ENCODE data around the gene RABGGTB.

Gene RABGGTB

DNA sequence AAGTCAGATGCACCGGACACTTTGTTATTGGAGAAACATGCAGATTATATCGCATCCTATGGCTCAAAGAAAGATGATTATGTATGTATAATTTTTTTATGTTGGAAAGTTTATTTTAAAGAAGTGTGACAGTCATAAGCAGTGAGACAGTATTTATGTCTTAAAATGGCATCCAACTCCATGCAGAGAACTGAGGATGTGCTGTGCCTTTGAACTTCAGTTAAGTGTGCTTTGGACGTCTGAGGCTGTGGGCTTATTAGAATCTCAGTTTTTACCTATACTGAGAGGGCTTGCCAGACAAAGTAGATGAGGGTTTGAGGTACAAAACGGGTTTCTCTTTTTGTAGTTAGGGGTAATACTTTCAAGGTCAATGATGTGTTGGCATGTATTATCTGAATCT, 1.5 kb downstream of the RABGGTB start:
- no peak for DNase-seq (ENCODE audit: extremely low read depth, low read depth)
- H3K4me3 ChIP-seq (replicated peaks; ENCODE audit: low read depth, low read length) = peak overlapping the region; percentile 86
- no peak for TF ChIP-seq CTCF (IDR thresholded peaks at IDR 0.05; ENCODE audit: low read depth, low read length, missing control alignments)

DNA sequence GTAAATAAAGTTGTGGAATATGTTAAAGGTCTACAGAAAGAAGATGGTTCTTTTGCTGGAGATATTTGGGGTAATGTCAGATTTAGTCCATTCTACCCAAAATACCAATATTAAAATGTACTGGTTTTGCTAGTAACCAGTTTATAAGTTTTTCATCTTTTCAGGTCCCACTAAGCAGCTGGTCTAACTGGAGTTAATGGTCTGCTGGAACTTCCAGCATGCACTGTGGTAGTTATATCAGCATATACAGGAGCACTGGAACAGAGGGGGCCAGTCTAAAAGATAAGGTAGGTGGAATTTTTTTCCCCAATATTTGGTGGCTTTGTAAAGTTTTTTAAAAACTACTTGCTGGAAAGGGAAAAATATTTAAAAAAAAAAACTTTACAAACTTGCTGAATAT, 3.9 kb downstream of the RABGGTB start:
- no peak for TF ChIP-seq CTCF (IDR thresholded peaks at IDR 0.05; ENCODE audit: low read depth, low read length, missing control alignments)
- DNase-seq (ENCODE audit: extremely low read depth, low read depth) = no peak
- peak overlapping the region; percentile 86 for H3K4me3 ChIP-seq (replicated peaks; ENCODE audit: low read depth, low read length)

- peak overlapping the region; percentile 86 for H3K4me3 ChIP-seq (replicated peaks; ENCODE audit: low read depth, low read length)
- DNase-seq (ENCODE audit: extremely low read depth, low read depth) = no peak
- no peak for TF ChIP-seq CTCF (IDR thresholded peaks at IDR 0.05; ENCODE audit: low read depth, low read length, missing control alignments)
Measured at GRCh38 chr1:75791022-75791421, 5.0 kb downstream of the RABGGTB start.

DNA sequence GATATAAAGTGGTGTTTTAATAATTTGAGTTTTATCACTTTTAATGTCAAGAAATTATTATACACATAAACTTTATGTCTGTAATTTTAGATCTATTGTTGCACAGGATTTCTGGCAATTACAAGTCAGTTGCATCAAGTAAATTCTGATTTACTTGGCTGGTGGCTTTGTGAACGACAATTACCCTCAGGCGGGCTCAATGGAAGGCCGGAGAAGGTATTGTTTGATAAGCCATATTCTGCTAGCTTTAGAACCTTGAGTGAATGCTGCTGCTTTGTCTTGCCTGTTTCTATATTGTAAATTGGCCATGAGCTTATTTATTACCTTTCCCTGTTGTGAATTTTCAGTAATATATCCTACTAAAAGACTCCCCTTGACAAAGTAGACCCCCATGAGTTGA, 6.0 kb downstream of the RABGGTB start:
- no peak for TF ChIP-seq CTCF (IDR thresholded peaks at IDR 0.05; ENCODE audit: low read depth, low read length, missing control alignments)
- DNase-seq (ENCODE audit: extremely low read depth, low read depth) = no peak
- H3K4me3 ChIP-seq (replicated peaks; ENCODE audit: low read depth, low read length) = peak overlapping the region; percentile 20

- no peak for DNase-seq (ENCODE audit: extremely low read depth, low read depth)
- no peak for TF ChIP-seq CTCF (IDR thresholded peaks at IDR 0.05; ENCODE audit: low read depth, low read length, missing control alignments)
- H3K4me3 ChIP-seq (replicated peaks; ENCODE audit: low read depth, low read length) = no peak overlapping the region
Measured at GRCh38 chr1:75794382-75794781, 8.3 kb downstream of the RABGGTB start.

GRCh38 chr1:75795703-75796193, 9.7 kb downstream of the RABGGTB start:
- no peak for TF ChIP-seq CTCF (IDR thresholded peaks at IDR 0.05; ENCODE audit: low read depth, low read length, missing control alignments)
- no peak for DNase-seq (ENCODE audit: extremely low read depth, low read depth)
- H3K4me3 ChIP-seq (replicated peaks; ENCODE audit: low read depth, low read length) = no peak overlapping the region
